Natural killer cell (primary cell): ENCODE data around the gene KCNQ2. TPM values are rescaled to one million over a fixed set of nuclear protein-coding genes. Genes with fewer than 3 reads are reported as not detected.

Experiments
- ATAC-seq, 3 donors: fragments of 150-1000 bp in 2 of 3; fragments of 200-7000 bp in 1 of 3; cut with Tn5 transposase; 1 replicate in 1 of 3; 2 replicates in 2 of 3; pipeline ENCODE4 v1.10.0; 2021; ENCODE audit warnings: mild to moderate bottlenecking in 2 of 3, moderate library complexity in 2 of 3
- DNase-seq, 2 donors: peaks; one replicate each; pipeline versions ENCODE4 v3.0.0 to v3.0.0-alpha.2; 2013 to 2021; ENCODE audit warnings: mixed read lengths in 1 of 2
- H3K27ac ChIP-seq: one replicate; pipeline ENCODE4 v1.5.1; 2013; ENCODE audit warnings: mild to moderate bottlenecking, low read length
- H3K27me3 ChIP-seq: one replicate; pipeline ENCODE4 v1.6.1; 2013; ENCODE audit warnings: low read length; ENCODE audit not compliant: control insufficient read depth, insufficient read depth
- H3K36me3 ChIP-seq: one replicate; pipeline ENCODE4 v1.6.1; 2013; ENCODE audit warnings: low read length; ENCODE audit not compliant: control insufficient read depth, insufficient read depth
- H3K4me1 ChIP-seq: one replicate; pipeline ENCODE4 v1.6.1; 2013; ENCODE audit warnings: low read length; ENCODE audit not compliant: control insufficient read depth, insufficient read depth
- H3K4me3 ChIP-seq: one replicate; pipeline ENCODE4 v1.5.1; 2013; ENCODE audit warnings: low read length
- H3K9me3 ChIP-seq: one replicate; pipeline ENCODE4 v1.6.1; 2013; ENCODE audit warnings: low read length; ENCODE audit not compliant: control insufficient read depth, insufficient read depth
- H3K27ac Mint-ChIP-seq, 2 donors: one replicate each; pipeline ENCODE4 v1.8.0; 2022; ENCODE audit warnings: mild to moderate bottlenecking in 2 of 2, mixed read lengths in 2 of 2, moderate library complexity in 1 of 2
- H3K27me3 Mint-ChIP-seq, 2 donors: one replicate each; pipeline ENCODE4 v1.8.0; 2022; ENCODE audit warnings: low read depth in 2 of 2, mixed read lengths in 2 of 2
- H3K36me3 Mint-ChIP-seq: one replicate; pipeline ENCODE4 v1.8.0; 2022; ENCODE audit warnings: mixed read lengths
- H3K4me1 Mint-ChIP-seq, 2 donors: one replicate each; pipeline ENCODE4 v1.8.0; 2022; ENCODE audit warnings: mixed read lengths in 2 of 2
- H3K4me3 Mint-ChIP-seq: one replicate; pipeline ENCODE4 v1.8.0; 2022; ENCODE audit warnings: mild to moderate bottlenecking, moderate library complexity, mixed read lengths
- H3K9me3 Mint-ChIP-seq, 2 donors: one replicate each; pipeline ENCODE4 v1.8.0; 2022; ENCODE audit warnings: mixed read lengths in 2 of 2
- WGBS: methylation state at CpG from one replicate; pipeline ENCODE4 v1.1.7; 2013; ENCODE audit warnings: missing lambda C conversion rate; ENCODE audit not compliant: insufficient coverage; 5-methylcytosine and 5-hydroxymethylcytosine counted together
- intact Hi-C: fragments of 100-400 bp; cut with micrococcal nuclease; formaldehyde crosslinking; loops from one replicate; pipeline ENCODE4 v1.14.2; 2022
- total RNA-seq, 4 donors: library from RNA; stranded (reverse); fragments of 120-200 nt in 1 of 4; gene quantifications; one replicate each; pipeline versions ENCODE4 v1.2.3 to v1.2.4, GENCODE V29; 2013 to 2022
- TF ChIP-seq, protein P1 (sequence below): fragments of 200-600 bp; IDR thresholded peaks from one replicate; pipeline ENCODE4 v1.8.0; 2022; ENCODE audit warnings: antibody characterized with exemption

The KCNQ2 gene
- total RNA-seq, 3 donors from 2014 or later (not counting 1 experiment from before 2014, with no cell fraction given): not detected

DNA sequence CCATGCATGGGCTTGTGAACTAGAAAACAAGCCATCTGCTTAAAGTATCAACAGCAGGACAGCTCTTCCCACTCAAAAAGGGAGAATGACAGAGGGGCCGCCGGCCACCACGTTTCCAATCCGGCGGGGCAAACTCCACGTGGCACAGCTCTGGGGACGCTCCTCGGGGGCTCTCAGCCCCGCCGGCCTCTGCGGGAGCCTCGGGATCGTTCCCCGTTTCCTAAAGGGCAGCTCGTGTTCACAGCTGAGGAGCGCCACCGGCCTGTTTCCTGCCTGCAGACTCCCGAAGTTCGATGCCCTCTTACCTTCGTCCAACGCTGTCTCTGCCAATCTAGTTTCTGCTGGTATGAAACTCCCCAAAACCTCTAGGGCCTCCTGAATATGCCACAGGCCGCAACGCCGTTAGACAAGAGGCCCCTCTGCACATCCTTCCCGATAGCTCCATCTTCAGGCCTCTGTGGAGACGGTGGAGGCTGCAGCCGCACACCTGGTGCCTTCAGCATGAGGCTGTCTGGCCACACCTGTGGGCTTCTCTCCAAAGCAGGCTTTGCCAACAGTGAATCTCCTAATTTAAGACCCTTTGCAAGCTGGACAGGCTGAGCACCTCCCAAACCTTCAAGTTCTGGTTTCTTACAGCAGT, 46.5 kb downstream of the KCNQ2 start:
- H3K4me1 Mint-ChIP-seq: no peaks in the 10 kb centered on the region
- no peak overlapping the region for H3K4me3 ChIP-seq
- TF ChIP-seq, protein P1, sequence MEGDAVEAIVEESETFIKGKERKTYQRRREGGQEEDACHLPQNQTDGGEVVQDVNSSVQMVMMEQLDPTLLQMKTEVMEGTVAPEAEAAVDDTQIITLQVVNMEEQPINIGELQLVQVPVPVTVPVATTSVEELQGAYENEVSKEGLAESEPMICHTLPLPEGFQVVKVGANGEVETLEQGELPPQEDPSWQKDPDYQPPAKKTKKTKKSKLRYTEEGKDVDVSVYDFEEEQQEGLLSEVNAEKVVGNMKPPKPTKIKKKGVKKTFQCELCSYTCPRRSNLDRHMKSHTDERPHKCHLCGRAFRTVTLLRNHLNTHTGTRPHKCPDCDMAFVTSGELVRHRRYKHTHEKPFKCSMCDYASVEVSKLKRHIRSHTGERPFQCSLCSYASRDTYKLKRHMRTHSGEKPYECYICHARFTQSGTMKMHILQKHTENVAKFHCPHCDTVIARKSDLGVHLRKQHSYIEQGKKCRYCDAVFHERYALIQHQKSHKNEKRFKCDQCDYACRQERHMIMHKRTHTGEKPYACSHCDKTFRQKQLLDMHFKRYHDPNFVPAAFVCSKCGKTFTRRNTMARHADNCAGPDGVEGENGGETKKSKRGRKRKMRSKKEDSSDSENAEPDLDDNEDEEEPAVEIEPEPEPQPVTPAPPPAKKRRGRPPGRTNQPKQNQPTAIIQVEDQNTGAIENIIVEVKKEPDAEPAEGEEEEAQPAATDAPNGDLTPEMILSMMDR: no peak
- 86% methylated on average over 27 of the region's 27 CpGs for WGBS
- H3K27ac Mint-ChIP-seq: no peak overlapping the region
- H3K27me3 Mint-ChIP-seq: peaks cover 0 to 2% of the 10 kb centered on the region in 2 donors
- H3K9me3 ChIP-seq: no peaks in the 10 kb centered on the region
- no peak overlapping the region for H3K4me3 Mint-ChIP-seq
- no peaks in the 10 kb centered on the region for H3K27me3 ChIP-seq
- no peaks in the 10 kb centered on the region for H3K9me3 Mint-ChIP-seq
- no peak for ATAC-seq
- intact Hi-C loops: no loop called here
- H3K27ac ChIP-seq: no peak overlapping the region
- no peaks in the 10 kb centered on the region for H3K36me3 ChIP-seq
- no peaks in the 10 kb centered on the region for H3K4me1 ChIP-seq
- no peaks in the 10 kb centered on the region for H3K36me3 Mint-ChIP-seq
- DNase-seq: no peak

DNA sequence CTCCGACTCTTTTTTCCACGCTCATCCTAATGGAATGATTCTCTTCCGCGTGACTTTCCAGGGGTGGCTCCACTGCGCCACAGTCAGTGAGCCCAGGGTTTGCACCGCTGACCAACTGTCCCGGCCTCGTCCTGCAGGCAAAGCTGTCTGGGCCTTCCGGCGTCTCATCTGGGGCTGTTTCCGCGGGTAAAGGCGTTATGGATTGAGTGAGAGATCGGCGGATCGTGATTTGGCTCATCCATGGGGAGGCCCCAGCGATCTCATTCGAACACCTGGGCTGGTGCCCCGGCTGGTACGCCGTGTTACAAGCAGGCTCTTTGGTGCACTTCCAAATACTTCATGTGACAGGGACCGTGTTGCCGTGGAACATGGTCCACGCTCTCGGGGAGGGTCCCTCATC, 47.8 kb downstream of the KCNQ2 start:
- H3K4me3 Mint-ChIP-seq: no peak overlapping the region
- no peaks in the 10 kb centered on the region for H3K9me3 Mint-ChIP-seq
- H3K36me3 ChIP-seq: no peaks in the 10 kb centered on the region
- intact Hi-C loops: no loop called here
- ATAC-seq: no peak
- no peak overlapping the region for H3K27ac ChIP-seq
- H3K27me3 Mint-ChIP-seq: peaks cover 0 to 2% of the 10 kb centered on the region in 2 donors
- H3K4me1 ChIP-seq: no peaks in the 10 kb centered on the region
- no peaks in the 10 kb centered on the region for H3K36me3 Mint-ChIP-seq
- DNase-seq: no peak
- no peaks in the 10 kb centered on the region for H3K4me1 Mint-ChIP-seq
- WGBS: 94% methylated on average over 25 of the region's 25 CpGs
- TF ChIP-seq, protein P1: no peak
- H3K27me3 ChIP-seq: no peaks in the 10 kb centered on the region
- no peak overlapping the region for H3K4me3 ChIP-seq
- H3K27ac Mint-ChIP-seq: no peak overlapping the region
- H3K9me3 ChIP-seq: no peaks in the 10 kb centered on the region

- H3K27ac Mint-ChIP-seq: no peak overlapping the region
- no peaks in the 10 kb centered on the region for H3K4me1 Mint-ChIP-seq
- Histone ChIP-seq H3K4me1 (no peaks in the 10 kb centered on the region), H3K9me3 (no peaks in the 10 kb centered on the region), H3K4me3 (no peak overlapping the region), H3K27me3 (no peaks in the 10 kb centered on the region), H3K27ac (no peak overlapping the region), H3K36me3 (no peaks in the 10 kb centered on the region)
- no peaks in the 10 kb centered on the region for H3K36me3 Mint-ChIP-seq
- TF ChIP-seq, protein P1: no peak
- H3K4me3 Mint-ChIP-seq: no peak overlapping the region
- WGBS: 89% methylated on average over 21 of the region's 21 CpGs
- no peaks in the 10 kb centered on the region for H3K9me3 Mint-ChIP-seq
- intact Hi-C loops: no loop called here
- no peaks in the 10 kb centered on the region for H3K27me3 Mint-ChIP-seq
- DNase-seq: no peak
- no peak for ATAC-seq
These were observed 48.7 kb downstream of the KCNQ2 start for GRCh38 chr20:63423751-63424150.

DNA sequence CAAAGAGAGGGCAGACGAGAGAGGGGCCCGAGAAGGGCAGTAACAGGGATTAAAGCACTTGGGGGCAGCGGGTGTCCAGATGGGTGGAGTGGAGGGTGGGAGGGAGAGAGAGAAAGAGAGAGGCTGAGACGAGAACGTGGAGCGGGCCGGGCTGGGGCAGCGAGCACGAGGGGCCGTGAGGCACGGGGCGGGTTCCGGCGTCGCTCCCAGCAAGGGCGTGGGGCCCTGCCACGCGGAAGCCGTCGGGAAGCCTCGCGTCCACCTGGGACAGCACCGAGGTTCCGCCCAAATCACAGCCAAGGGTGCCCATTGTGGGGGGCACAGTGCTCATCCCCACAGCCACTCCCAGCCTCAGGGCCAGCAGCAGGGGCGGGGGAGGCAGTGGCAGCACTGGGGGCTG, 49.8 kb downstream of the KCNQ2 start:
- H3K27me3 Mint-ChIP-seq: no peaks in the 10 kb centered on the region
- no peak for ATAC-seq
- H3K9me3 Mint-ChIP-seq: no peaks in the 10 kb centered on the region
- no peak for DNase-seq
- H3K9me3 ChIP-seq: no peaks in the 10 kb centered on the region
- 89% methylated on average over 25 of the region's 25 CpGs for WGBS
- no peaks in the 10 kb centered on the region for H3K36me3 Mint-ChIP-seq
- H3K4me1 Mint-ChIP-seq: no peaks in the 10 kb centered on the region
- H3K27ac Mint-ChIP-seq: no peak overlapping the region
- H3K4me3 ChIP-seq: no peak overlapping the region
- H3K36me3 ChIP-seq: no peaks in the 10 kb centered on the region
- H3K27me3 ChIP-seq: no peaks in the 10 kb centered on the region
- TF ChIP-seq, protein P1: no peak
- no peak overlapping the region for H3K4me3 Mint-ChIP-seq
- H3K27ac ChIP-seq: no peak overlapping the region
- H3K4me1 ChIP-seq: no peaks in the 10 kb centered on the region
- intact Hi-C loops: no loop called here
